ENCODE results near the gene TPH2.

The TPH2 gene

GRCh38 chr12:71973687-71974086 is 35.0 kb downstream of the TPH2 start:
- Histone ChIP-seq H3K36me3 (ENCODE audit: control insufficient read depth in 1 of 2, insufficient read depth in 2 of 2, low read depth in 1 of 2, low read length in 2 of 2) (no peaks in the 10 kb centered on the region), H2BK5ac (ENCODE audit: low read depth, low read length, poor library complexity, severe bottlenecking) (no peak overlapping the region), H2BK15ac (ENCODE audit: low read depth, poor library complexity, severe bottlenecking) (no peak overlapping the region), H3K9me3 (ENCODE audit: control insufficient read depth, low read length) (no peaks in the 10 kb centered on the region), H3K18ac (ENCODE audit: low read depth in 1 of 2, low read length in 2 of 2) (no peak overlapping the region), H4K8ac (ENCODE audit: low read length) (no peak overlapping the region), H3K4me1 (ENCODE audit: control insufficient read depth, insufficient read depth, low read depth, low read length) (no peaks in the 10 kb centered on the region), H3K9ac (ENCODE audit: low read length) (no peak overlapping the region), H3K4ac (ENCODE audit: low read depth in 1 of 2, low read length in 2 of 2) (no peak overlapping the region), H3K4me3 (ENCODE audit: insufficient read depth in 1 of 2, low read depth in 1 of 2, low read length in 2 of 2) (no peak overlapping the region), H2BK120ac (ENCODE audit: low read depth, low read length) (no peak overlapping the region), H3K27me3 (ENCODE audit: control insufficient read depth in 1 of 2, insufficient read depth in 1 of 2, low read length in 2 of 2) (peaks cover 0 to 5% of the 10 kb centered on the region in 2 experiments), H3K27ac (ENCODE audit: low read length, poor library complexity, severe bottlenecking) (no peak overlapping the region), H2AFZ (ENCODE audit: low read depth, low read length) (no peak overlapping the region), H2AK5ac (ENCODE audit: low read length, severe bottlenecking) (no peak overlapping the region), H3K23ac (ENCODE audit: low read length in 2 of 2) (no peak overlapping the region), H3K14ac (ENCODE audit: low read length in 2 of 2) (no peak overlapping the region), H4K91ac (ENCODE audit: low read length) (no peak overlapping the region), H3K79me1 (replicated peaks; ENCODE audit: low read length, poor library complexity, severe bottlenecking) (no peaks in the 10 kb centered on the region), H3K4me2 (ENCODE audit: low read length, poor library complexity, severe bottlenecking) (no peak overlapping the region), H2BK12ac (ENCODE audit: low read length in 2 of 2) (no peak overlapping the region)
- WGBS: 84% methylated on average over 4 of the region's 4 CpGs
- DNase-seq: no peak

GRCh38 chr12:71980538-71980937 is 41.9 kb downstream of the TPH2 start:
- H3K23ac ChIP-seq (ENCODE audit: low read length in 2 of 2): no peak overlapping the region
- no peaks in the 10 kb centered on the region for H3K36me3 ChIP-seq (ENCODE audit: control insufficient read depth in 1 of 2, insufficient read depth in 2 of 2, low read depth in 1 of 2, low read length in 2 of 2)
- H4K8ac ChIP-seq (ENCODE audit: low read length): no peak overlapping the region
- H2BK12ac ChIP-seq (ENCODE audit: low read length in 2 of 2): no peak overlapping the region
- H3K4me3 ChIP-seq (ENCODE audit: insufficient read depth in 1 of 2, low read depth in 1 of 2, low read length in 2 of 2): no peak overlapping the region
- WGBS: 53% methylated on average over 1 of the region's 2 CpGs
- no peak overlapping the region for H2BK120ac ChIP-seq (ENCODE audit: low read depth, low read length)
- H3K4me2 ChIP-seq (ENCODE audit: low read length, poor library complexity, severe bottlenecking): no peak overlapping the region
- no peak overlapping the region for H3K18ac ChIP-seq (ENCODE audit: low read depth in 1 of 2, low read length in 2 of 2)
- no peaks in the 10 kb centered on the region for H3K79me1 ChIP-seq (replicated peaks; ENCODE audit: low read length, poor library complexity, severe bottlenecking)
- no peak overlapping the region for H3K9ac ChIP-seq (ENCODE audit: low read length)
- no peak overlapping the region for H3K4ac ChIP-seq (ENCODE audit: low read depth in 1 of 2, low read length in 2 of 2)
- H3K14ac ChIP-seq (ENCODE audit: low read length in 2 of 2): no peak overlapping the region
- no peaks in the 10 kb centered on the region for H3K4me1 ChIP-seq (ENCODE audit: control insufficient read depth, insufficient read depth, low read depth, low read length)
- no peak overlapping the region for H2BK15ac ChIP-seq (ENCODE audit: low read depth, poor library complexity, severe bottlenecking)
- no peak overlapping the region for H2BK5ac ChIP-seq (ENCODE audit: low read depth, low read length, poor library complexity, severe bottlenecking)
- H3K27me3 ChIP-seq (ENCODE audit: control insufficient read depth in 1 of 2, insufficient read depth in 1 of 2, low read length in 2 of 2): no peaks in the 10 kb centered on the region
- no peaks in the 10 kb centered on the region for H3K9me3 ChIP-seq (ENCODE audit: control insufficient read depth, low read length)
- no peak overlapping the region for H2AFZ ChIP-seq (ENCODE audit: low read depth, low read length)
- no peak for DNase-seq
- H4K91ac ChIP-seq (ENCODE audit: low read length): no peak overlapping the region
- no peak overlapping the region for H3K27ac ChIP-seq (ENCODE audit: low read length, poor library complexity, severe bottlenecking)
- H2AK5ac ChIP-seq (ENCODE audit: low read length, severe bottlenecking): no peak overlapping the region

GRCh38 chr12:71981149-71981548 is 42.5 kb downstream of the TPH2 start:
- Histone ChIP-seq H3K18ac (ENCODE audit: low read depth in 1 of 2, low read length in 2 of 2) (no peak overlapping the region), H3K36me3 (ENCODE audit: control insufficient read depth in 1 of 2, insufficient read depth in 2 of 2, low read depth in 1 of 2, low read length in 2 of 2) (no peaks in the 10 kb centered on the region), H2AK5ac (ENCODE audit: low read length, severe bottlenecking) (no peak overlapping the region), H2AFZ (ENCODE audit: low read depth, low read length) (no peak overlapping the region), H3K23ac (ENCODE audit: low read length in 2 of 2) (no peak overlapping the region), H3K9ac (ENCODE audit: low read length) (no peak overlapping the region), H4K91ac (ENCODE audit: low read length) (no peak overlapping the region), H2BK5ac (ENCODE audit: low read depth, low read length, poor library complexity, severe bottlenecking) (no peak overlapping the region), H3K14ac (ENCODE audit: low read length in 2 of 2) (no peak overlapping the region), H3K27me3 (ENCODE audit: control insufficient read depth in 1 of 2, insufficient read depth in 1 of 2, low read length in 2 of 2) (no peaks in the 10 kb centered on the region), H2BK15ac (ENCODE audit: low read depth, poor library complexity, severe bottlenecking) (no peak overlapping the region), H2BK12ac (ENCODE audit: low read length in 2 of 2) (no peak overlapping the region), H3K4me2 (ENCODE audit: low read length, poor library complexity, severe bottlenecking) (no peak overlapping the region), H3K4me3 (ENCODE audit: insufficient read depth in 1 of 2, low read depth in 1 of 2, low read length in 2 of 2) (no peak overlapping the region), H2BK120ac (ENCODE audit: low read depth, low read length) (no peak overlapping the region), H3K4ac (ENCODE audit: low read depth in 1 of 2, low read length in 2 of 2) (no peak overlapping the region), H4K8ac (ENCODE audit: low read length) (no peak overlapping the region), H3K4me1 (ENCODE audit: control insufficient read depth, insufficient read depth, low read depth, low read length) (no peaks in the 10 kb centered on the region), H3K27ac (ENCODE audit: low read length, poor library complexity, severe bottlenecking) (no peak overlapping the region), H3K9me3 (ENCODE audit: control insufficient read depth, low read length) (no peaks in the 10 kb centered on the region), H3K79me1 (replicated peaks; ENCODE audit: low read length, poor library complexity, severe bottlenecking) (no peaks in the 10 kb centered on the region)
- WGBS: 90% methylated on average over 1 of the region's 1 CpG
- no peak for DNase-seq

GRCh38 chr12:71994715-71995114 is 56.1 kb downstream of the TPH2 start:
- Histone ChIP-seq H3K23ac (ENCODE audit: low read length in 2 of 2) (no peak overlapping the region), H3K79me1 (replicated peaks; ENCODE audit: low read length, poor library complexity, severe bottlenecking) (no peaks in the 10 kb centered on the region), H3K27me3 (ENCODE audit: control insufficient read depth in 1 of 2, insufficient read depth in 1 of 2, low read length in 2 of 2) (peaks cover 0 to 10% of the 10 kb centered on the region in 2 experiments), H3K14ac (ENCODE audit: low read length in 2 of 2) (no peak overlapping the region), H2AK5ac (ENCODE audit: low read length, severe bottlenecking) (no peak overlapping the region), H2BK5ac (ENCODE audit: low read depth, low read length, poor library complexity, severe bottlenecking) (no peak overlapping the region), H3K27ac (ENCODE audit: low read length, poor library complexity, severe bottlenecking) (no peak overlapping the region), H2BK120ac (ENCODE audit: low read depth, low read length) (no peak overlapping the region), H2BK15ac (ENCODE audit: low read depth, poor library complexity, severe bottlenecking) (no peak overlapping the region), H3K4me3 (ENCODE audit: insufficient read depth in 1 of 2, low read depth in 1 of 2, low read length in 2 of 2) (no peak overlapping the region), H2AFZ (ENCODE audit: low read depth, low read length) (no peak overlapping the region), H4K91ac (ENCODE audit: low read length) (no peak overlapping the region), H3K4me2 (ENCODE audit: low read length, poor library complexity, severe bottlenecking) (no peak overlapping the region), H3K36me3 (ENCODE audit: control insufficient read depth in 1 of 2, insufficient read depth in 2 of 2, low read depth in 1 of 2, low read length in 2 of 2) (no peaks in the 10 kb centered on the region), H3K4me1 (ENCODE audit: control insufficient read depth, insufficient read depth, low read depth, low read length) (no peaks in the 10 kb centered on the region), H3K9ac (ENCODE audit: low read length) (no peak overlapping the region), H3K18ac (ENCODE audit: low read depth in 1 of 2, low read length in 2 of 2) (no peak overlapping the region), H2BK12ac (ENCODE audit: low read length in 2 of 2) (no peak overlapping the region), H3K9me3 (ENCODE audit: control insufficient read depth, low read length) (no peaks in the 10 kb centered on the region), H3K4ac (ENCODE audit: low read depth in 1 of 2, low read length in 2 of 2) (no peak overlapping the region), H4K8ac (ENCODE audit: low read length) (no peak overlapping the region)
- no peak for DNase-seq
- 88% methylated on average over 2 of the region's 2 CpGs for WGBS

All from mesenchymal stem cell (in vitro differentiated cells and primary cell).